ENCODE measurements around the gene AADACL2. TPM values are rescaled to one million over a fixed set of nuclear protein-coding genes. Genes with fewer than 3 reads are reported as not detected.

Gene AADACL2
- total RNA-seq, 2 experiments from 2014 or later, result not detected

GRCh38 chr3:151774910-151775309 is 41.2 kb downstream of the AADACL2 start:
- POLR2A ChIA-PET, result no interaction called here
- intact Hi-C loops (cut with micrococcal nuclease; ENCODE audit: unreplicated experiment), result no loop called here
- DNase-seq (ENCODE audit: low spot score), result no peak

GRCh38 chr3:151775314-151776258 is 41.9 kb downstream of the AADACL2 start:
- DNase-seq (ENCODE audit: low spot score), result no peak

More at GRCh38 chr3:151774910-151775309, 41.2 kb downstream of the AADACL2 start:
- Histone ChIP-seq H3K27ac (ENCODE audit: low read depth, low read length, poor library complexity, severe bottlenecking) (no peak overlapping the region), H4K20me1 (ENCODE audit: insufficient read depth, low read length) (no peaks in the 10 kb centered on the region), H3K9me2 (ENCODE audit: insufficient read depth, low read length) (no peaks in the 10 kb centered on the region), H3K9me3 (ENCODE audit: low read length) (no peaks in the 10 kb centered on the region), H3K79me2 (ENCODE audit: insufficient read depth, low read depth, low read length) (no peaks in the 10 kb centered on the region), H2AFZ (ENCODE audit: low read length) (no peak overlapping the region), H3K4me3 (ENCODE audit: low read depth, low read length, poor library complexity, severe bottlenecking) (no peak overlapping the region), H3K36me3 (ENCODE audit: insufficient read depth, low read length) (no peaks in the 10 kb centered on the region), H3K4me1 (ENCODE audit: insufficient read depth, low read length, poor library complexity, severe bottlenecking) (no peaks in the 10 kb centered on the region), H3K4me2 (ENCODE audit: low read length) (no peak overlapping the region)
- TF ChIP-seq EZH2phosphoT487 (IDR thresholded peaks at IDR 0.05; ENCODE audit: borderline replicate concordance, low read depth, low read length), result no peak
- TF ChIP-seq CTCF (conservative IDR thresholded peaks at IDR 0.05; ENCODE audit: low read length), result no peak
- CTCF ChIA-PET (ENCODE audit: unreplicated experiment), result no interaction called here
- no TSS peak for BruUV-seq (replicated peaks)

More at GRCh38 chr3:151775314-151776258, 41.9 kb downstream of the AADACL2 start:
- no TSS peak for BruUV-seq (replicated peaks)
- ChIA-PET POLR2A (interaction anchor here (0.6 kb wide), 1 partner anchor 204 kb away, joined by 3 read pairs; no protein-coding TSS in a partner anchor), CTCF (ENCODE audit: unreplicated experiment) (no interaction called here)
- H3K9me2 ChIP-seq (ENCODE audit: insufficient read depth, low read length), result no peaks in the 10 kb centered on the region
- H2AFZ ChIP-seq (ENCODE audit: low read length), result no peak overlapping the region
- TF ChIP-seq EZH2phosphoT487 (IDR thresholded peaks at IDR 0.05; ENCODE audit: borderline replicate concordance, low read depth, low read length), result no peak
- TF ChIP-seq CTCF (conservative IDR thresholded peaks at IDR 0.05; ENCODE audit: low read length), result no peak
- intact Hi-C loops (cut with micrococcal nuclease; ENCODE audit: unreplicated experiment), result no loop called here
- no peaks in the 10 kb centered on the region for H3K79me2 ChIP-seq (ENCODE audit: insufficient read depth, low read depth, low read length)
- H3K4me2 ChIP-seq (ENCODE audit: low read length), result no peak overlapping the region
- H3K36me3 ChIP-seq (ENCODE audit: insufficient read depth, low read length), result no peaks in the 10 kb centered on the region
- no peaks in the 10 kb centered on the region for H4K20me1 ChIP-seq (ENCODE audit: insufficient read depth, low read length)
- no peaks in the 10 kb centered on the region for H3K4me1 ChIP-seq (ENCODE audit: insufficient read depth, low read length, poor library complexity, severe bottlenecking)
- no peaks in the 10 kb centered on the region for H3K9me3 ChIP-seq (ENCODE audit: low read length)
- no peak overlapping the region for H3K27ac ChIP-seq (ENCODE audit: low read depth, low read length, poor library complexity, severe bottlenecking)
- H3K4me3 ChIP-seq (ENCODE audit: low read depth, low read length, poor library complexity, severe bottlenecking), result no peak overlapping the region
